Spleen (tissue), 7 donors: ENCODE measurements around the gene CEP76.

ENCODE experiments used
- CTCF ChIP-seq, 11 experiments: fragments of 200-600 bp in 7 of 11; fragments of 450-650 bp in 4 of 11; sonication (generic) in 4 of 11; IDR thresholded peaks in 8 of 11; conservative IDR thresholded peaks in 3 of 11; 1 replicate in 7 of 11; 2 replicates in 4 of 11; pipeline versions ENCODE4 v1.4.0 to v1.8.0; 2016 to 2021; ENCODE audit warnings: antibody characterized with exemption in 11 of 11, inconsistent platforms in 4 of 11, mild to moderate bottlenecking in 1 of 11
- POLR2A ChIP-seq, 3 donors: fragments of 450-650 bp; IDR thresholded peaks; one replicate each; pipeline ENCODE4 v1.5.1; 2017; ENCODE audit warnings: antibody characterized with exemption in 3 of 3, mild to moderate bottlenecking in 1 of 3
- donor health status: DM: no; HTN: no; CAD: no; lungs with moderate emphysema.
- donor health status: DM: no; HTN: no; CAD: no.
- donor health status: DM: no; HTN: no; CAD: no.

GRCh38 chr18:12679183-12679786 lies 23.2 kb downstream of the CEP76 start:
- peak in 1 of 3 donors; percentile 48 for TF ChIP-seq POLR2A (IDR thresholded peaks at IDR 0.05)
- TF ChIP-seq CTCF (IDR thresholded peaks at IDR 0.05 in 8 of 11, conservative IDR thresholded peaks at IDR 0.05 in 3 of 11) = no peak
